Endothelial cell of umbilical vein (primary cell): ENCODE data around the gene METTL14. TPM values are rescaled to one million over a fixed set of nuclear protein-coding genes. Genes with fewer than 3 reads are reported as not detected.

Source experiments
- BruUV-seq: library from RNA; stranded (reverse); fragments of 400-500 nt; replicated peaks from 2 replicates; lab custom pipeline; 2021; lab: Mats Ljungman, UMichigan
- CTCF ChIA-PET: fragments of 300-600, 350-600 bp; sonication (Branson Sonifier 250); formaldehyde crosslinking; loops from one replicate; lab custom pipeline; 2021; ENCODE audit warnings: antibody characterized with exemption, inconsistent platforms; lab: Charles Lee
- POLR2A ChIA-PET: fragments of 300-600, 350-600 bp; sonication (Branson Sonifier 250); formaldehyde crosslinking; loops from one replicate; lab custom pipeline; 2021; ENCODE audit warnings: antibody characterized with exemption, inconsistent platforms; lab: Charles Lee
- DNase-seq: peaks from one replicate; pipeline ENCODE4 v3.0.0-alpha.2; 2011; ENCODE audit warnings: low read depth, low spot score
- FAIRE-seq: peaks from 2 replicates; lab custom pipeline; 2011; peaks lifted over from hg19 to GRCh38; lab: Jason Lieb, UNC
- H2AFZ ChIP-seq: 2 replicates; pipeline ENCODE4 v1.6.0; 2012; ENCODE audit warnings: low read depth, low read length, control low read depth, inconsistent platforms
- H3K27ac ChIP-seq: 2 replicates; pipeline ENCODE4 v1.5.1; 2011; ENCODE audit warnings: low read depth, mild to moderate bottlenecking, control low read depth, low read length, moderate library complexity; ENCODE audit not compliant: insufficient read depth
- H3K27me3 ChIP-seq, 2 experiments: 2 replicates each; pipeline versions ENCODE4 v1.6.0 to v1.6.1; 2011; ENCODE audit warnings: low read length in 2 of 2, mixed read lengths in 1 of 2; ENCODE audit not compliant: control insufficient read depth in 2 of 2, insufficient read depth in 2 of 2
- H3K36me3 ChIP-seq, 2 experiments: 2 replicates in 1 of 2; 3 replicates in 1 of 2; pipeline ENCODE4 v1.5.1; 2011; ENCODE audit warnings: low read length in 2 of 2, mild to moderate bottlenecking in 1 of 2, moderate library complexity in 1 of 2; ENCODE audit not compliant: control insufficient read depth in 2 of 2, insufficient read depth in 2 of 2; ENCODE audit errors: extremely low read depth in 1 of 2
- H3K4me1 ChIP-seq: 3 replicates; pipeline ENCODE4 v1.5.1; 2011; ENCODE audit warnings: mild to moderate bottlenecking, low read length; ENCODE audit not compliant: control insufficient read depth, insufficient read depth; ENCODE audit errors: extremely low read depth
- H3K4me2 ChIP-seq: 2 replicates; pipeline ENCODE4 v1.6.1; 2011; ENCODE audit warnings: low read length, control low read depth, mixed read lengths; ENCODE audit not compliant: insufficient read depth
- H3K4me3 ChIP-seq, 3 experiments: fragments of 200-600 bp in 1 of 3; sonication (generic), shearing (Covaris generic) in 1 of 3; replicated peaks in 1 of 3; 2 replicates each; pipeline ENCODE4 v1.5.1; 2011 to 2016; ENCODE audit warnings: control low read depth in 3 of 3, low read length in 3 of 3, mild to moderate bottlenecking in 2 of 3, inconsistent platforms in 1 of 3, low read depth in 1 of 3, moderate library complexity in 1 of 3; ENCODE audit not compliant: insufficient read depth in 1 of 3
- H3K79me2 ChIP-seq: 2 replicates; pipeline ENCODE4 v1.6.0; 2012; ENCODE audit warnings: low read length, inconsistent platforms; ENCODE audit not compliant: control insufficient read depth, insufficient read depth
- H3K9ac ChIP-seq: replicated peaks from 2 replicates; pipeline ENCODE3; 2011; ENCODE audit warnings: low read length, control low read depth; ENCODE audit not compliant: insufficient read depth; ENCODE audit errors: extremely low read depth
- H3K9me1 ChIP-seq: replicated peaks from 3 replicates; pipeline ENCODE4 v1.6.0; 2011; ENCODE audit warnings: mild to moderate bottlenecking, low read length; ENCODE audit not compliant: control insufficient read depth, insufficient read depth; ENCODE audit errors: extremely low read depth
- H3K9me3 ChIP-seq: replicated peaks from 2 replicates; pipeline ENCODE4 v1.5.1; 2012; ENCODE audit warnings: low read length, inconsistent platforms; ENCODE audit not compliant: control insufficient read depth, insufficient read depth
- H4K20me1 ChIP-seq: replicated peaks from 2 replicates; pipeline ENCODE3; 2011; ENCODE audit warnings: mild to moderate bottlenecking, low read length; ENCODE audit not compliant: control insufficient read depth, insufficient read depth; ENCODE audit errors: extremely low read depth
- CTCF ChIP-seq, 2 donors: IDR thresholded peaks; 1 replicate in 1 of 2; 2 replicates in 1 of 2; pipeline ENCODE4 v1.5.1; 2011; ENCODE audit warnings: low read length in 2 of 2, mild to moderate bottlenecking in 2 of 2, moderate library complexity in 2 of 2, control low read depth in 1 of 2, inconsistent platforms in 1 of 2, low read depth in 1 of 2; ENCODE audit not compliant: insufficient read depth in 1 of 2; ENCODE audit errors: extremely low read depth in 1 of 2
- EZH2 ChIP-seq: IDR thresholded peaks from 2 replicates; pipeline ENCODE4 v1.6.1; 2012; ENCODE audit warnings: borderline replicate concordance, low read depth, mild to moderate bottlenecking, moderate library complexity, low read length, inconsistent platforms; ENCODE audit not compliant: severe bottlenecking
- FOS ChIP-seq: IDR thresholded peaks from 2 replicates; pipeline ENCODE4 v1.6.1; 2011; ENCODE audit warnings: mild to moderate bottlenecking, low read length, moderate library complexity, borderline replicate concordance; ENCODE audit not compliant: insufficient read depth
- GATA2 ChIP-seq: IDR thresholded peaks from 2 replicates; pipeline ENCODE4 v1.7.0; 2011; ENCODE audit warnings: low read depth, mild to moderate bottlenecking, moderate library complexity, mixed read lengths, low read length; ENCODE audit not compliant: insufficient read length, insufficient read depth
- JUN ChIP-seq: IDR thresholded peaks from 2 replicates; pipeline ENCODE4 v1.6.1; 2011; ENCODE audit warnings: borderline replicate concordance, low read depth; ENCODE audit not compliant: insufficient read length, insufficient read depth
- MAX ChIP-seq: IDR thresholded peaks from 2 replicates; pipeline ENCODE4 v1.6.1; 2011; ENCODE audit not compliant: insufficient read depth, insufficient read length
- MYC ChIP-seq: IDR thresholded peaks from one replicate; pipeline ENCODE4 v1.6.1; 2011; ENCODE audit warnings: mild to moderate bottlenecking, low read depth, low read length
- POLR2A ChIP-seq: IDR thresholded peaks from 2 replicates; pipeline ENCODE4 v1.6.1; 2012; ENCODE audit warnings: low read depth, mild to moderate bottlenecking, control low read depth, low read length
- POLR2AphosphoS5 ChIP-seq: IDR thresholded peaks from 2 replicates; pipeline ENCODE4 v1.6.1; 2012; ENCODE audit warnings: low read depth, mild to moderate bottlenecking, control low read depth, low read length, moderate library complexity; ENCODE audit not compliant: insufficient read depth
- dilution Hi-C: fragments of 300-500 bp; cut with MboI; formaldehyde crosslinking; loops from one replicate; pipeline ENCODE4 v1.15.0; 2019; ENCODE audit warnings: low sequenced_read_pairs; ENCODE audit not compliant: extremely low pct_ligation_motif_present
- intact Hi-C: fragments of 100-400 bp; cut with micrococcal nuclease; formaldehyde crosslinking; loops from one replicate; pipeline ENCODE4 v1.10.0; 2022
- polyA plus RNA-seq, 4 experiments: library from polyadenylated mRNA; depleted of rRNA in 3 of 4; stranded (reverse) in 3 of 4; unstranded in 1 of 4; fragments of >200 nt; gene quantifications; 2 replicates each; pipeline versions ENCODE4 v1.2.1 to v1.2.3, GENCODE V29; 2011 to 2012; ENCODE audit warnings: missing spikeins in 1 of 4
- total RNA-seq: library from RNA; stranded (reverse); gene quantifications from 2 replicates; pipeline ENCODE4 v1.2.3, GENCODE V29; 2021

METTL14 gene
- total and polyA plus RNA-seq, 2 donors (not counting 3 experiments of a cell fraction or from before 2014, with no cell fraction given) = 6.5 to 38.6 TPM

- Histone ChIP-seq H3K4me2 (no peak overlapping the region), H4K20me1 (no peaks in the 10 kb centered on the region), H3K9me1 (no peaks in the 10 kb centered on the region), H3K4me1 (peaks cover 7% of the 10 kb centered on the region), H2AFZ (no peak overlapping the region), H3K27ac (no peak overlapping the region), H3K4me3 (no peak overlapping the region), H3K79me2 (peaks cover 20% of the 10 kb centered on the region), H3K9ac (no peak overlapping the region), H3K27me3 (no peaks in the 10 kb centered on the region), H3K36me3 (peaks cover 13 to 30% of the 10 kb centered on the region in 2 experiments), H3K9me3 (no peaks in the 10 kb centered on the region)
- no peak for FAIRE-seq
- ChIA-PET POLR2A (no interaction called here), CTCF (interaction anchor here (1.4 to 1.5 kb wide), 2 partner anchors 14 to 27 kb away, joined by 3 to 4 read pairs; no protein-coding TSS in a partner anchor)
- no peak for DNase-seq
- dilution Hi-C loops (no loop called here), intact Hi-C loops (loop anchor here (10.0 kb wide), 1 partner anchor 525 kb away; no protein-coding TSS in a partner anchor)
- BruUV-seq = no TSS peak
- TF ChIP-seq EZH2 = no peak
- TF ChIP-seq JUN = no peak
- TF ChIP-seq GATA2 = no peak
- TF ChIP-seq FOS = no peak
- no peak for TF ChIP-seq POLR2A
- no peak for TF ChIP-seq CTCF (IDR thresholded peaks at IDR 0.05; ENCODE audit: extremely low read depth in 1 of 2, insufficient read depth in 1 of 2, low read depth in 1 of 2, low read length in 2 of 2)
- no peak for TF ChIP-seq MYC
- no peak for TF ChIP-seq POLR2AphosphoS5
- TF ChIP-seq MAX = no peak
These were observed 74.9 kb downstream of the METTL14 start for GRCh38 chr4:118760092-118760491.
